Erythroblast (primary cell): ENCODE data around the gene ZNF654.

Experiments used
- GATA1 ChIP-seq: IDR thresholded peaks from 2 replicates; pipeline ENCODE4 v1.6.1; 2011; ENCODE audit warnings: low read depth, mild to moderate bottlenecking, control low read depth, low read length, moderate library complexity
- POLR2A ChIP-seq: IDR thresholded peaks from 2 replicates; pipeline ENCODE4 v1.6.1; 2011; ENCODE audit warnings: mild to moderate bottlenecking, low read length

DNA sequence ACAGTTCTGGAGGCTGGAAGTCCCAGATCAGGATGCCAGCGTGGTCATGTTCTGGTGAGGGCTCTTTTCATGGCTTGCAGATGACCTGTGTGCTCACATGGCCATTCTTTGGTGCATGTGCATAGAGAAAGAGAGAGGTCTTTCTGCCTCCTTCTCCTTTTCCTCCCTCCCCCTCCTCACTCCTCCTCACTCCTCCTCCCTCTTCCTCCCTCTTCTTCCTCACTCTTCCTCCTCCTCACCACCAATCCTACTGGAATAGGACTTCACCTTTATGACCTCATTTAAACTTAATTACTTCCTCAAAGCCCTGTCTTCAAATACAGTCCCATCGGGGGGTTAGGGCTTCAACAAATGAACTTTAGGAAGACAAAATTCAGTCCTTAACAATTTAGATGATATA is 23.8 kb downstream of the ZNF654 start:
- no peak for TF ChIP-seq POLR2A
- no peak for TF ChIP-seq GATA1
